ENCODE measurements around the gene MLH1.

DNA sequence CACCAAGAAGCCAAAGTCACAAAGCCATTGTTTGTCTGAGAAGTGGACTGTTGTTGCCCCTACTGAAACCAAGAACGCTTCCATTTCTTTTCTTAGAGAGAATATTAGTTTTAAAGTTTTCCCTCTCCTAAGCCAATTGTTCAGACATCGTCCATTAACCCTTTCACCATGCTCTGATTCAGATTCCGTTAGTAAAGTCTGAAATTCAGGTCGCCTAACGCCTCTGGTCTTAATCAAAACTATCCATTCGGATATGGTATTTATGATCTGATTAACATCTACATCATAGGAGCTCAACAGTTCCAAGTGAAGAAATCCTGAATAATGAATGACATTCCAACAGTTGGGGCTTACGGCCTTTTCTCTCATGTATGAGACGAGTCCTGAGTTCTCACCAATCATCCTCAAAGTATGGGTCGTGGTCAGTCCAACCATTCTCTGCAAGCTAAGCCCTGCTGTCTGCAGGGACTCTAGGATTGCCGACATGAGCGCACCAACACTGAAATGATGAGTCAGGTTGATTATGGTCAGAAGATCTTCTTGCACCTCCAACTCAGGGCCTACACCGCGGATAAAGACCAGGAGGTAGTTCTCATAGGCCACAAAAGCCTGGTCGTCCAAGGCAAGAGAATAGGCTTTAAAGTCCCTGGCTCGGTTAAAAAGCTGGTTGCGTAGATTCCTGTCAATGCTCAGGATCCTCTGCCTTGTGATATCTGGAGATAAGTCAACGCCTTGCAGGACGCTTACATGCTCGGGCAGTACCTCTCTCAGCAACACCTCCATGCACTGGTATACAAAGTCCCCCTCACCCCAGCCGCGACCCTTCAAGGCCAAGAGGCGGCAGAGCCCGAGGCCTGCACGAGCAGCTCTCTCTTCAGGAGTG lies 1.2 kb upstream of the MLH1 start:
- TF ChIP-seq POLR2A (IDR thresholded peaks at IDR 0.05), result no peak
- no peak for TF ChIP-seq EP300 (IDR thresholded peaks at IDR 0.05; ENCODE audit: low read depth)

Data from transverse colon (tissue), 1 donor.